K562 (cell line): ENCODE results near the gene SCAMP3.

Experiments
- BRCA1 ChIP-seq, 2 experiments: fragments of 450-650 bp in 1 of 2; sonication (generic) in 1 of 2; formaldehyde crosslinking in 1 of 2; IDR thresholded peaks; 2 replicates each; pipeline versions ENCODE4 v1.5.0 to v1.6.1; 2017 to 2020; ENCODE audit warnings: mild to moderate bottlenecking in 1 of 2, missing genetic modification reagents in 1 of 2
- EZH2 ChIP-seq: IDR thresholded peaks from 2 replicates; pipeline ENCODE4 v1.6.1; 2012; ENCODE audit warnings: low read depth, mild to moderate bottlenecking, inconsistent platforms, low read length, borderline replicate concordance
- HDAC6 ChIP-seq: IDR thresholded peaks from 2 replicates; pipeline ENCODE4 v1.6.1; 2012; ENCODE audit warnings: low read depth, mild to moderate bottlenecking, control low read depth, inconsistent platforms, low read length, moderate library complexity
- MTA2 ChIP-seq: fragments of 450-650 bp; IDR thresholded peaks from 2 replicates; pipeline ENCODE4 v1.6.1; 2016; ENCODE audit warnings: low read depth
- MTA3 ChIP-seq: fragments of 450-650 bp; formaldehyde crosslinking; IDR thresholded peaks from 2 replicates; pipeline ENCODE4 v1.6.1; 2017; ENCODE audit warnings: mild to moderate bottlenecking, borderline replicate concordance
- PRPF4 ChIP-seq: fragments of 200-400 bp; formaldehyde crosslinking; IDR thresholded peaks from one replicate; pipeline ENCODE4 v1.6.1; 2017; ENCODE audit warnings: low read length, low read depth, mild to moderate bottlenecking; ENCODE audit not compliant: insufficient read depth, poor library complexity, severe bottlenecking
- TARDBP ChIP-seq: fragments of 450-650 bp; IDR thresholded peaks from 2 replicates; pipeline ENCODE4 v1.6.1; 2016
- ZNF24 ChIP-seq: fragments of 450-650 bp; IDR thresholded peaks from 2 replicates; pipeline ENCODE4 v1.6.1; 2016
- ZNF282 ChIP-seq: sonication (generic); formaldehyde crosslinking; IDR thresholded peaks from 2 replicates; pipeline ENCODE4 v1.8.1; 2023; ENCODE audit warnings: missing genetic modification reagents
- ZNF311 ChIP-seq: fragments of 250-450 bp; sonication (Bioruptor Pico); IDR thresholded peaks from 2 replicates; pipeline ENCODE4 v1.4.0; 2020; ENCODE audit warnings: mild to moderate bottlenecking, moderate library complexity
- TF ChIP-seq, protein P1 (sequence below), 3 experiments: IDR thresholded peaks in 2 of 3; conservative IDR thresholded peaks in 1 of 3; 2 replicates each; pipeline ENCODE4 v1.5.1; 2011 to 2012; ENCODE audit warnings: low read length in 3 of 3, mild to moderate bottlenecking in 3 of 3, control low read depth in 2 of 3, improper control_type of control experiment in 1 of 3, inconsistent platforms in 1 of 3, low read depth in 1 of 3, mixed read lengths in 1 of 3, moderate library complexity in 1 of 3; ENCODE audit not compliant: insufficient read depth in 2 of 3
- TF ChIP-seq, protein P2 (sequence below): sonication (generic); formaldehyde crosslinking; IDR thresholded peaks from 2 replicates; pipeline ENCODE4 v1.8.1; 2023; ENCODE audit warnings: mild to moderate bottlenecking, missing genetic modification reagents
- TF ChIP-seq, protein P3 (sequence below): sonication (generic); formaldehyde crosslinking; IDR thresholded peaks from 2 replicates; pipeline ENCODE4 v1.9.0; 2022; ENCODE audit warnings: mild to moderate bottlenecking, missing genetic modification reagents

DNA sequence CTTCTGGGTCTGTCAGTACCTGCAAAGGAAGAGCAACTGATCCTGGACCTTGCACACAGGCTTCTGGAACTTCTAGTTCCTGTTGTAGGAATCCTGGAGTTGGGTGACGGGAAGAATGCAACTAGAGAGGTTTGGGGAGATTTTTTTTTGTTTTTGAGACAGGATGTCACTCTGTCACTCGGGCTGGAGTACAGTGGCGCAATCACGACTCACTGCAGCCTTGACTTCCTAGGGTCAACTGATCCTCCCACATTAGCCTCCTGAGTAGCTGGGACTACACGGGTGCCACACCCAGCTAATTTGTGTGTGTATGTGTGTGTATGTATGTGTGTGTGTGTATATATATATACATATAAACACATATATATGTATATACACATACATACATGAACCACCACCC lies 25.7 kb downstream of the SCAMP3 start:
- TF ChIP-seq HDAC6 (no peak), MTA2 (no peak), MTA3 (no peak), TARDBP (no peak), BRCA1 (IDR thresholded peaks at IDR 0.05) (no peak), BRCA1 (CRISPR knock-in tag; IDR thresholded peaks at IDR 0.05) (no peak), ZNF311 (CRISPR knock-in tag) (no peak), ZNF282 (no peak), EZH2 (no peak), ZNF24 (no peak), PRPF4 (no peak)
- TF ChIP-seq, protein P1, sequence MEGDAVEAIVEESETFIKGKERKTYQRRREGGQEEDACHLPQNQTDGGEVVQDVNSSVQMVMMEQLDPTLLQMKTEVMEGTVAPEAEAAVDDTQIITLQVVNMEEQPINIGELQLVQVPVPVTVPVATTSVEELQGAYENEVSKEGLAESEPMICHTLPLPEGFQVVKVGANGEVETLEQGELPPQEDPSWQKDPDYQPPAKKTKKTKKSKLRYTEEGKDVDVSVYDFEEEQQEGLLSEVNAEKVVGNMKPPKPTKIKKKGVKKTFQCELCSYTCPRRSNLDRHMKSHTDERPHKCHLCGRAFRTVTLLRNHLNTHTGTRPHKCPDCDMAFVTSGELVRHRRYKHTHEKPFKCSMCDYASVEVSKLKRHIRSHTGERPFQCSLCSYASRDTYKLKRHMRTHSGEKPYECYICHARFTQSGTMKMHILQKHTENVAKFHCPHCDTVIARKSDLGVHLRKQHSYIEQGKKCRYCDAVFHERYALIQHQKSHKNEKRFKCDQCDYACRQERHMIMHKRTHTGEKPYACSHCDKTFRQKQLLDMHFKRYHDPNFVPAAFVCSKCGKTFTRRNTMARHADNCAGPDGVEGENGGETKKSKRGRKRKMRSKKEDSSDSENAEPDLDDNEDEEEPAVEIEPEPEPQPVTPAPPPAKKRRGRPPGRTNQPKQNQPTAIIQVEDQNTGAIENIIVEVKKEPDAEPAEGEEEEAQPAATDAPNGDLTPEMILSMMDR (IDR thresholded peaks at IDR 0.05 in 2 of 3, conservative IDR thresholded peaks at IDR 0.05 in 1 of 3; ENCODE audit: insufficient read depth in 2 of 3, low read depth in 1 of 3, low read length in 3 of 3) = no peak
- TF ChIP-seq, protein P2, sequence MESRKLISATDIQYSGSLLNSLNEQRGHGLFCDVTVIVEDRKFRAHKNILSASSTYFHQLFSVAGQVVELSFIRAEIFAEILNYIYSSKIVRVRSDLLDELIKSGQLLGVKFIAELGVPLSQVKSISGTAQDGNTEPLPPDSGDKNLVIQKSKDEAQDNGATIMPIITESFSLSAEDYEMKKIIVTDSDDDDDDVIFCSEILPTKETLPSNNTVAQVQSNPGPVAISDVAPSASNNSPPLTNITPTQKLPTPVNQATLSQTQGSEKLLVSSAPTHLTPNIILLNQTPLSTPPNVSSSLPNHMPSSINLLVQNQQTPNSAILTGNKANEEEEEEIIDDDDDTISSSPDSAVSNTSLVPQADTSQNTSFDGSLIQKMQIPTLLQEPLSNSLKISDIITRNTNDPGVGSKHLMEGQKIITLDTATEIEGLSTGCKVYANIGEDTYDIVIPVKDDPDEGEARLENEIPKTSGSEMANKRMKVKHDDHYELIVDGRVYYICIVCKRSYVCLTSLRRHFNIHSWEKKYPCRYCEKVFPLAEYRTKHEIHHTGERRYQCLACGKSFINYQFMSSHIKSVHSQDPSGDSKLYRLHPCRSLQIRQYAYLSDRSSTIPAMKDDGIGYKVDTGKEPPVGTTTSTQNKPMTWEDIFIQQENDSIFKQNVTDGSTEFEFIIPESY (CRISPR knock-in tag) = no peak
- TF ChIP-seq, protein P3, sequence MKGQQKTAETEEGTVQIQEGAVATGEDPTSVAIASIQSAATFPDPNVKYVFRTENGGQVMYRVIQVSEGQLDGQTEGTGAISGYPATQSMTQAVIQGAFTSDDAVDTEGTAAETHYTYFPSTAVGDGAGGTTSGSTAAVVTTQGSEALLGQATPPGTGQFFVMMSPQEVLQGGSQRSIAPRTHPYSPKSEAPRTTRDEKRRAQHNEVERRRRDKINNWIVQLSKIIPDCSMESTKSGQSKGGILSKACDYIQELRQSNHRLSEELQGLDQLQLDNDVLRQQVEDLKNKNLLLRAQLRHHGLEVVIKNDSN (CRISPR knock-in tag) = no peak
